Erythroblast (primary cell): ENCODE data around the gene MAP4K1.
"Not testable (repeated sequence)": the region's sequence is repeated elsewhere in the genome, so short reads cannot be mapped to it uniquely, and the experiment has no call there.

Source experiments
- DNase-seq, 2 experiments: peaks; one replicate each; lab custom pipeline; 2025; lab: John Stamatoyannopoulos, UW
- GATA1 ChIP-seq: IDR thresholded peaks from 2 replicates; pipeline ENCODE4 v1.6.1; 2011; ENCODE audit warnings: low read depth, mild to moderate bottlenecking, control low read depth, low read length, moderate library complexity
- POLR2A ChIP-seq: IDR thresholded peaks from 2 replicates; pipeline ENCODE4 v1.6.1; 2011; ENCODE audit warnings: mild to moderate bottlenecking, low read length

Gene MAP4K1

DNA sequence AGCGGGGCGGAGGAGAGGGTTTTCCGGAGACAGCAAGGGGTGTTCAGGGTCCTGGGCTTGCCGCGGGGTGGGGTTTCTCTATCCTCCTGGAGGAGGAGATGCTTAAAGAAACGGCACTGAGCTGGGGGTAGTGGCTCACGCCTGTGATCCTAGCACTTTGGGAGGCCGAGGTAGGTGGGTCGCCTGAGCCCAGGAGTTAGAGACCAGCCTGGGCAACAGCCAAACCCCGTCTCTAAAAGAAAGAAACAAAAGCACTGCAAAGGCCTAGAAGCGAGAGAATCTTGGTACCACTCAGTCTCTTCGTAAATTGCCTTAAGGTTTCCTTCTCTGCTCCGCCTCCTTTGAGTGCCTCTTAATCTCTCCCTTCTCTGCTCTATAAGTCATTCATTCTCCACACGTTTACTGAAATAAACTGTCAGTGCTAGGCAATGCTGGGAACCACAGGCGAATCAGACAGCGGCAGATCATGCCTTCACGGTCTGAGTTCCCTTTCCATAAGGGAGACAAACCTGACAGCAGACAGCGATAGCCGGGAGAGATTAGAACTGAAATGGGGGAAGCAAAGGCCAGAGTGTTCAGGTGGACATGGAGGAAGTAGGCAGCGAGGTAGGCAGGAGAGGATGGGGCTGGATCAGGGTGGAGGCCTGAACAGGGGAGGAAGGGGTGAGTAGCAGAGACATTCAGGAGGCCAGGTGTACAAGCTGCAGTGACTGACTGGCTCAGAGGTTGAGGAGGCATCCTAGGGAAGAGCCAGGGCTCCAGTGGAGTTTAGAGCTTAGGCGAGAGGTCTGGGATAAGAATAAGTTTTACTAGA is 1.8 kb upstream of the MAP4K1 start:
- DNase-seq, result no peak
- TF ChIP-seq GATA1 (no peak), POLR2A (no peak)

DNA sequence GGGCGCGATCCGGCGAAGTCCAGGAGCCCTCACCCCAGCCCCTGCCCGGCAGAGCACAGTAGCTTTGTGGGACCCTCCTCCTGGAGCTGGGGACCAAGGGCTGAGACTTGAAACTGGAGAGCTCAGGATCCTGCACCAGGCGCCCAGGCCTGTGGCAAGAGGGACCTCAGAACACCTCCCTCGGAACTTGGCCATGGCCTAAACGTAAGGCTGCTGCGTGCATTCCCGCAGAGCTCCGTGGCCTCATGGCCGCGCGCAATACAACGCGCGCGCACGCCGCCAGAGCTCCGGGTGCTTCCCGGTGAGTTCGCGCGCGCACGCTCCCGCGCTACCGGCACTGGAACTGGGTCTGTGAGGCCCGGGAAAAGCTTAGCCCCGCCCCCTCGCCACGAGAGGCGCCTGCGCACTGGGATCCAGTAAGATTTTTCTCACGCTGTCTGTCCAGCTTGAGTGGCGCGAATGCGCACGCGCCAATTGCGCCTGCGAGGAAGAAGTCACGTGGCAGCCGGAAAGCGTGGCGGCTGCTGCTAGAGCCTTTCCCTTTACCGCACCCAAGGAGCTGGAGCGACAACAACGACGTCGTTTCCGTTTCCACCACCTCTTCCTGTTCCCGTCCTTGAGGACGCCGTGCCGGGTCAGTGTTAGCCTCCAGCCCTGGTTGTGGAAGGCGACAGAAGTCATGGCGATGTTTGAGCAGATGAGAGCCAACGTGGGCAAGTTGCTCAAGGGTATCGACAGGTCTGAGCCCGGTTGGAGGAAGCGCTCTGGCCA is 1.0 kb upstream of the MAP4K1 start, which contains the start of gene EIF3K:
Gene EIF3K, plus strand, starts transcription at position 599 of the 771 bp plus-strand sequence. Its CDS starts 81 bp downstream, at position 680.
- peak; percentile 91 for TF ChIP-seq POLR2A
- no peak for TF ChIP-seq GATA1
- peak; percentile 99 for DNase-seq

DNA sequence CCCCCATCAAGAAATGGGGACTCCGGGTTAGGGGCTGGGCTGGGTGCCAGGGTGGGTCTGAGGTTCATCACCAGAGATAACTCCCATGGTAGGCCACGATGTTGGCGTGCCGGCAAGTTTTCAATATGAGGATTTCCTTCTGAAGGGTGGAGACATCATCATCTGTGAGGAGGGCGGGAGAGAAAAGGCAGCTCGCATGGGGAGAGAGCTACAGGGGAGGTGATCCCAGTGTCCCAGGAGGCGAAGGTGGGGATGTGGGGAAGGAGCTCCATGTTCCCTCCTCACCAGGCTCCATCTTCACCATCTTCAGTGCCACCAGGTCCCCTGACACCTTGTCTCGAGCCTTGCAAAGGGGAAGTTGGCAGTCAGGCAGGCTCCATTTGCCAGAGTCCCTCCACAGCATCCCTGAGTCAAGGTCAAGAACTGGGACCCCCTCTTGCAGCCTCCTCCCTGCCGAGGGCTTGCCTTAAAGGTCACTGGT is 430 bp downstream of the MAP4K1 start:
- no peak for DNase-seq
- TF ChIP-seq POLR2A (no peak), GATA1 (no peak)

DNA sequence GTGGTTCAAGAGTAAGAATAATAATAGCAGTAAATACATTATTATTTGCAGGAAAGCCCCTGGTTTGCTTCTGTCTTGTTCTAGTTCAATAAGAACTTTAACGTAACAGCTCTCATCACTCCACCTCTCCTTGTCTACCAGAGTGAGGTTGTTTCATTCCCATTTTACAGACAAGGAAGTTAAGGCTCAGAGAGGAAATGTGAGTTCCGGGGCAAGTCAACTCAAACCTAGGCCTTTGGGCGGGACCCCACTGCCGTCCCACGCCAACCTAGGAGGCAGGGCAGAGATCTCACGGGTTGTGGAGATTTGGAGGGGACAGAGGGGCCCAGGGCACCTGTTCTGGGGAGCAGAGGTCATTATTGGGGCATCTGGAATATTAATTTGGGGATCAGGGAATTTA is 1.5 kb downstream of the MAP4K1 start:
- DNase-seq, result no peak
- TF ChIP-seq GATA1 (no peak), POLR2A (no peak)

DNA sequence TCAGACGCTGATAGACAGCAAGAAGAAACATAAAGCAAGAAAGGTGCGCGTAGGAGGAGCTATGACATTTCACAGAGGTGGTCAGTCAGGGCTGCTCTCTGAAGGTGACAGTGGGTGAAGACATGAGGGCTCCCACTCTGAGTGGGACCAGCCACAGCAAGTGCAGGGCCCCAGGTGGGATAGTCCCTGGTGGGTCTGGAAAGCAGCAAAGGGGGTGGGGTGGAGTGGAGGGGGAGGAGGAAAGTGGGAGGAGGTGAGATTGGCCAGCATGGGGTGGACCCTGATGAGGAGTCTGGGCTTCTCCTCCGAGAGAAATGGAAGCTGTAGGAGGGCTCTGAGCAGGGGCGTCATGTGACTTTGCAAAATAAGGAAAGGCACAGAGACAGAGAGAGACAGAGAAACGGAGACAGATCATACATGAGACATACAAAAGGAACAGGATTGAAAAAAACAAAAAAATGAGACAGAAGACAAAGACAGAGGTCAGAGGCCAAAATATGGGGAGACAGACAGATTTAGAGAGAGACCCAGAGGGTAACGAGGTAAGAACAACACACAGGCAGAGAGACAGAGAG is 2.7 kb downstream of the MAP4K1 start:
- no peak for DNase-seq
- TF ChIP-seq POLR2A (no peak), GATA1 (no peak)

DNA sequence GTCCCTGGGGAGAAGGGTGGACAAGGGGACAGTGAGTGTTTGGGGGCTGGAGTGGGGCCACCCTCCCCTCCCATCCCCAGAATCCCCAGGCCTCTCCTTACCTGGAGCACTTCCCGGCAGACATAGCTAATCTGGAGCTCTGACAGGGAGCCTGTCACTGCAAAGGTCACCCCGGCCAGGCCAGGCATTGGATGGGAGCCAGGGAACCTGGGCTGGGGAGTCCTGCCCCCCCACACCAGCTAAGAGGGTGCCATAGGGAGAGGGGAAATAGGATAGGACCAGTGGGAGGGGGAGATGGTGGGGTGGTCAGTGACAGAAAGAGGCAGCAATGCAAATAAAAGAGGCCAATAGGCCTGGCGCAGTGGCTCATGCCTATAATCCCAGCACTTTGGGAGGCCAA is 3.5 kb downstream of the MAP4K1 start:
- no peak for DNase-seq
- TF ChIP-seq GATA1 (no peak), POLR2A (no peak)

DNA sequence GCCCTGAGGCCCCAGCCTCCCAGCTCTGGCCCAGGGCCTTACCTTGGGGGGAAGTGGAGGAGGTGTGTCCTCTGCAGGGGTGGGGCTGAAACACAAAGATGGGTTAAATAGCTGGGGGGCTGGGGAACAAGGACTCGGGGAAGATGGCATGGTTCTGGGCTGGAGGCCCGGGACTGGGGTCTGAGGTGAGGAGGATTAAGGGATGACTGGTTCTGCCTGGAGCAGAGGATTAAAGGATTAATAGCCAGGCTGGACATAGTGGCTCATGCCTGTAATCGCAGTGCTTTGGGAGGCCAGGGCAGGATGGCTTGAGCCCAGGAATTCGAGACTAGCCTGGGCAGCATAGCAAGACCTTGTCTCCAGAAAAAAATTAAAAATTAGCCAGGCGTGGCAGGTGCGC is 11.6 kb downstream of the MAP4K1 start:
- no peak for DNase-seq
- TF ChIP-seq POLR2A, result no peak
- no peak for TF ChIP-seq GATA1

DNA sequence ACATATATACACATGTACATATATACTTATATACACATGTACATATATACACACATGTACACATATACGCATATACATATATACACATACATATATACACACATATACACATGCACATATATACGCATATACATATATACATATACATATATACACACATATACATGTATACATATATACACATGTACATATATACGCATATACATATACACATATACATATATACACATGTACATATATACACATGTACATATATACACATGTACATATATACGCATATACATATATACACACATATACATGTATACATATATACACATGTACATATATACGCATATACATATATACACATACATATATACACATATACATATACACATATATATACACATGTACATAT is 14.9 kb downstream of the MAP4K1 start:
- not testable (repeated sequence) for DNase-seq

DNA sequence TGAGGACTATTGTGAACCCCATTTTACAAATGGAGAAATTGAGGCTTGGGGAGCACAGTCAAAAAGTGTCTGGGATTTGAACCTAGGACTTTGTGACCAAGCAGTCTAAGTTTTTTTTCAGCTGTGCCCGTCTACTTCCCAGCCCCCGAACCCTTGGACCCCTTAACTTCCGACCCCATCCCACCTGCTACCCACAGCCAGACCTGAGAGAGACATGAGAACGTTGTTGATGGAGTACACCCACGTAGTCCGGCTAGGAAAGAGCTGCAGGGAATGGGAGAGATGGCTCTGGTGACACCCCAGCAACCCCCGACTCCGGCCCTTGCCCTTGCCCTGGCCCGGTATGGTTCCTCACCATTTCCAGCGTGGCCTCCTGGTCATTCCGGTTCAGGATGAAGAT is 18.0 kb downstream of the MAP4K1 start:
- TF ChIP-seq POLR2A (no peak), GATA1 (no peak)
- DNase-seq, result no peak

DNA sequence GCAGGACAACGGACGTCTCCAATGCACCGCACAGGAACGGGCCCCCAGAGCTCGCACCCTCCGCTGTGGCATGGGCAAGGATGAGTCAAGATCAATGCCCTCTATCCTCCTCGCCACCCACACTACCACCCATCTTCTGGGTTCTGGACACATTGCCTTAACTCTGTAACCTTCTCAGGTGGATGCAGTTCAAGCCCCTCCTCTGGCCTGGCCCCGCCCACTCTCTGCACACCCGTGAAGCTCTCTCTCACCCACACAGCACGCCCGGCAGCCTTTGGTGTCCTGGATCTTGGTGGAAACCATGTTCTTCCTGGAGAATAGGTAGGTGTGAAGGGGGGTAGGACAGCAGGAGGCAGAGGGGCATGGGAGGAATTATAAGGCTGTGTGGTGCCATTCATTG is 20.7 kb downstream of the MAP4K1 start:
- DNase-seq, result no peak
- TF ChIP-seq POLR2A, result no peak
- TF ChIP-seq GATA1, result no peak

DNA sequence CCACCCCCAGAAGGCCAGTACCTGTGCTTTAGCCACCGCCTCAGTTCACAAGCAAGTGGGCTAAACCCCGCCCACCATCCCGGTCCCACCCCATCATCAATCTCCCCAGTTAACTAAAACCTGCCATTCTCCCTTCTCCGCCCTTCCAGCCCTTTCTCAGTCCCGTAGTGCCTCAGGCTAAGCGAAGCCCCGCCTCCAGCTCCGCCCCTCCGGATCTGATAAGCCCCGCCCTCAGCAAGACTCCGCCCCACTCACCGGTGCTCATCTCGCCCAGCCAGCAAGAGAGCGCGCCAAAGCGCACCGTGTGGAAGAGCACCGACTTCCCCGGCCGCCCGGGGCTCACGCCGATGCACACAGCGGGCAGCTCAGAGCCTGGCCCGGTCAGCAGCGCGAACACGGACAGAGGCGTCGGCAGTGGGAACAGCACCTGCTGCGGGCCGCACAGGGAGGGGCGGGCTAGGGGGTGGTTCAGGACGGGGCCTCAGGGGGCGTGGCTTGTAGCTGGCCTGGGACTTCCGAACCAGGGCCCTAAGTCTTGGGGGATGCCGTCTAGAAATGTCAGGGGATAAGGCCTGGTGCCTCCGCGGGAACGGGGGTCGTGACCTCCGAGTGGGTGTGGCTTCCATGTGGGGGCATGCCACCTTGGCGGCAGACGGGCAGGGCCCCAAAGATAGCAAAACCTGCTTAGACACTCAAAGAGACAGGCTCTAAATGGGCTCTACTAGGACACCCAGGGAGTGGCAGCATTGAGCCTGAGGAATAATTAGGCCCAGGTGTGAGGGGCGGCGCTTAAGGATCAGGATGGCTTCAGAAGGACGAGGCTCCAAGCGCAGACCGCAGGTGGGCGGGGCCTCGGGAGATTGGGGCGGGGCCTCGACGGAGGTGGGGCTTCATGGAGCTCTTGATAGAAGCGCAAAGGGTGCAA is 21.4 kb downstream of the MAP4K1 start:
- DNase-seq, result peak; percentile 52 to 69
- TF ChIP-seq POLR2A (no peak), GATA1 (no peak)

DNA sequence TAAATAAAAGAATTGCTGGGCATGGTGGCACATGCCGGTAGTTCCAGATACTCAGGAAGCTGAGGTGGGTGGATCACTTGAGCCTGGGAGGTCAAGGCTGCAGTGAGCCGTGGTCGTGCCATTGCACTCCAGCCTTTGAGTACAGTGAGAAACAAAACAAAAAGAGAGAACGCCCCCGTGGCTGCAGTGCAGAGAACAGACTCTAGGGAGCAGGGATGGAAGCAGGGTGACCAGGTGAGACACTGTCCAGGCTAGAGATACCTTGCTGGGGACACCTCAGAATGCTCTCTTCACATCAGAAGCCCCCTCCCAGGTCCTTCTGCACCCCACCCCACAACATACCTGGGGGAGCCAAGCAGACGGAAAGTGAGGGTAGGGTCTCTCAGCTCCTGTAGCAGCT is 24.8 kb downstream of the MAP4K1 start:
- DNase-seq, result no peak
- TF ChIP-seq GATA1 (no peak), POLR2A (no peak)

DNA sequence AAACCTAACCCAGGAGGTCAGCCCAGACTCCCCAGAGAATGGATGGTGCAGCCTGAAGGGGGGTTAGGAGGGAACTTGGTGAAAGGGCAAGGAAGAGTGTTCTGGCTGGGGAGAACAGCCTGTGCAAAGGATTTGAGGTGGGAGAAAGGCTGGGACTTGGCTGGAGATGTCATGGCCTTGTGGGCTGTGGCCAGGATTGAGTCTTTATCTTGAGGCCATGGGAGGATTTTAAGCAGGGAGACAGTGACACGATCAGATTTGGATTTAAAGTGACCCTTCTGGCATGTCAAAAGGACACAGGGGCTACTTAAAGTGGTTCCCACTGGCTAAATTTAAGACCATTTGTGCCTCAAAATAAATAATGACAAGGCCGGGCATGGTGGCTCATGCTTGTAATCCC is 29.7 kb downstream of the MAP4K1 start:
- no peak for DNase-seq
- TF ChIP-seq POLR2A (no peak), GATA1 (no peak)
